Choroid plexus epithelial cell (primary cell): ENCODE measurements around the gene CCDC88C.
"Not testable (repeated sequence)": the region's sequence is repeated elsewhere in the genome, so short reads cannot be mapped to it uniquely, and the experiment has no call there.

ENCODE experiments used
- DNase-seq: peaks from one replicate; pipeline ENCODE4 v3.0.0-alpha.2; 2010; ENCODE audit warnings: low read depth
- H3K4me3 ChIP-seq: 2 replicates; pipeline ENCODE4 v1.5.1; 2011; ENCODE audit warnings: low read depth, mild to moderate bottlenecking, control low read depth, low read length, moderate library complexity
- TF ChIP-seq, protein P1 (sequence below): conservative IDR thresholded peaks from 2 replicates; pipeline ENCODE4 v1.5.1; 2011; ENCODE audit warnings: low read depth, mild to moderate bottlenecking, control low read depth, inconsistent platforms, low read length, moderate library complexity

The CCDC88C gene

DNA sequence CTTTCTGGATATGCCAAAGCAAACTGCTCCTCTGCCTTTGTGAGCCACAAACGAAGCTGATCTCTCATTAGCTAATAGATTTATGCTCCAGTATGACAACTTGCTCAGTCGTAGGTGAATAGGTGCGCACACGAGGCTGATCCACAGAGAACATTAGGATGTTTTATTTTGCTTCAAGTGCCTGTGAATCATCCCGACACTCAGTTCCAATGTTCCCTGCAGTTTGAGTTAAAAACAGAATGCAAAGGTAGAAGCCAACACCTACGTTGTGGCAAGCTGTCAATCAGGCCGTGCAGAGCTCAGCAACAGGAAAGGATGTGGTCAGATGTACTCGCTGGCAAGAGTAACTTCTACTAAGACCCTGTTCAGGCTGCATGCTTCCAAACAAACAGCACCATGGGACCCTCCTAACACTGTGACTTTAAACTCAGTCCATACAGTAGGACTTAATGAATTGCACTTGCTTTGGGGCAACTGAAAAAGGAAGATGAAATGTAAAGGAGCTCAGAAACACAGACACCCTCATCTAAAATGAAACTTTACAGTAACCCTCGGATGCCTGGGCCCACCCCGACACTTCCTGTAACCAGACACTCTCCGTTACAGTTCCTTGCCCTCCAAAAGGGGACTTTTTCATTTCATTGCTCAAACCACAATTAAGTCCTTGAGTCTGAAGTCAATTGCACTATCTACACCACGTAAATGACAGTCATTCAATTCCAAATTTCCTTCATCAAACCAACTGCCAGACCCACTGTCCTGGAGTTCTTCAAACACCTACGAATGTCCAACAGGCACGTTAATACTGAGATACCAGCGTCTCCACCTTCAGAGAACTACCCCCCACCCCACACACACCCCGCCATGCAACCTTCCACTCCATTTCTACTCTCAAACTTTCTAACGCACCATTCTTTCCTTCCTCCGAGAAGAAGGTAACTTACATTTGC is 1.6 kb downstream of the CCDC88C start:
- no peak for DNase-seq
- H3K4me3 ChIP-seq, result no peak overlapping the region
- TF ChIP-seq, protein P1, sequence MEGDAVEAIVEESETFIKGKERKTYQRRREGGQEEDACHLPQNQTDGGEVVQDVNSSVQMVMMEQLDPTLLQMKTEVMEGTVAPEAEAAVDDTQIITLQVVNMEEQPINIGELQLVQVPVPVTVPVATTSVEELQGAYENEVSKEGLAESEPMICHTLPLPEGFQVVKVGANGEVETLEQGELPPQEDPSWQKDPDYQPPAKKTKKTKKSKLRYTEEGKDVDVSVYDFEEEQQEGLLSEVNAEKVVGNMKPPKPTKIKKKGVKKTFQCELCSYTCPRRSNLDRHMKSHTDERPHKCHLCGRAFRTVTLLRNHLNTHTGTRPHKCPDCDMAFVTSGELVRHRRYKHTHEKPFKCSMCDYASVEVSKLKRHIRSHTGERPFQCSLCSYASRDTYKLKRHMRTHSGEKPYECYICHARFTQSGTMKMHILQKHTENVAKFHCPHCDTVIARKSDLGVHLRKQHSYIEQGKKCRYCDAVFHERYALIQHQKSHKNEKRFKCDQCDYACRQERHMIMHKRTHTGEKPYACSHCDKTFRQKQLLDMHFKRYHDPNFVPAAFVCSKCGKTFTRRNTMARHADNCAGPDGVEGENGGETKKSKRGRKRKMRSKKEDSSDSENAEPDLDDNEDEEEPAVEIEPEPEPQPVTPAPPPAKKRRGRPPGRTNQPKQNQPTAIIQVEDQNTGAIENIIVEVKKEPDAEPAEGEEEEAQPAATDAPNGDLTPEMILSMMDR, result no peak

DNA sequence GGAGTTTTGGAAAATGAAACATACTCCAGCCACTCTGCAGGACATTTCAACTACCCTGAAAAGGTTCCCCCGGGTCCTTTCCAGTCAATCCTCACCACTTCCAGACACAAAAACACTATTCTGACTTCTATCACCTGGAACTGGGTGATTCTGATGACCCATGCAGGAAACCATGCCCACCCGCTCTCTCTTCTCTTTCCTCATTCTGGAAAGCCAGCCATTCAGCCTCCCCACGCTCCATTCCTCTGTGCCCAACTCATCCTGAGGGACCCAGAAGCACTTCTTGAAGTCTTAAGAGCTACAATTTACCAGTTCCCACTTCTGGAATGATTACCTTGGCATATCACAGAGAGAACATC is 3.2 kb downstream of the CCDC88C start:
- no peak for DNase-seq
- no peak overlapping the region for H3K4me3 ChIP-seq
- TF ChIP-seq, protein P1, result no peak

DNA sequence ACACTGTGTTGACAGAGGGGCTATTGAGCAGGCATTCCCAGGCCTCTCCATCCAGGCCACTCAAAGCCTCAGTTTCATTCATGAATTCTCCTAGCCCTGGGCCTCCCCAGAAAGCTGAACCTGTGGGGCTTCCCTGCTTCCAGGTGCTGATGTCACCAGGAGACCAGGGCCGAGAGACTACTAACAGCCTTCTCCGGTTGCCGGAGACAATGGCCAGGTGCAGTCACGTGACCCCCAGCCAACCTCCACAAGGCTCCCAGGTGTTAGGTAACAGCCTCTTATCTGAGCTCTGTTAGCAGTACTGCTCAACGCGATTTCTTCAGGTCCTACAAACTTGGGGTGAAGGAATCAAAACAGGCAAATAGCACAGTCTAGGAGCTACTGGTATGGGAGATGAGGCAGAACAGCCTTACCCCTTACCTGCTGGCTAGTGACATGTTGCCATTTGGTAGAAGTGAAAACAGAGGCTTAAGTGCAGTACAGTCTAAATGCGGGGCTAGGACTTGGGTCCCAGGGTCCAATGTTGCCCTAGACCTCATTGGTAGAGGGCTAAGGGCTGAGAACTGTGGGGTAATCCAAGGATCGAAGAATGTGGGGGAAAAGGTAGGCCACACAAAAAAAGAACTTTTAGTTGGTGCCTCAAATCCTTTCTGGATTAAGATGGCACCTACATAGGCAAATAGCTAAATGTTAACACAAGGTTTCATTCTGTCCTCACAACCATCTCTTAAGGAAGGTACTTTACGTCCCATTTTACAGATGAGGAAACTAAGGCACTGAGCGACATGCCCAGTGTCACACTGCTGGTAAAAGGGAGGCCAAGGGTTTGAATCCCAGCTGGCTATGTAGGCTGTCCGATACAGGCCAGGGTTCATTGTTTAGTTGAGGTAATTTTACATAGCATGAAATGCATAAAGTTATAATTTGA is 3.8 kb downstream of the CCDC88C start:
- H3K4me3 ChIP-seq, result no peak overlapping the region
- TF ChIP-seq, protein P1, result no peak
- DNase-seq, result no peak

DNA sequence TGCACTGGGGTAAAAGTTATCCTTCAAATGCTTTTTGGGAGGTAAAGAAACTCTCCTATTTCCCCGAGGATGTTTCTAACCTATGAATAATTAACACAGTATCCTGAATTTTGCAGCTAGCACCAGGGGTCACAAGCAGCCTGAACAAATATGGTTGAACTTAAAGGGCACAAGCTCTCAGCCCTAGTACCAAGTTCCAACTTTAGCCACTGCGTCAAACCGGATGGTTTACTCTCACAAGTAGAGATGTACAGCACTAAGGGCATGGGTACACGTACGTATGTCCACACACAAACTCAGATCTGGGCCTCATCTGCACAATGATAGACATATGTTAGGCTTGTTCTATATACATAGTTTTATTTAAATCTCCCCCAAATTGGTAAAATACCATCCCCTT is 4.7 kb downstream of the CCDC88C start:
- no peak overlapping the region for H3K4me3 ChIP-seq
- TF ChIP-seq, protein P1, result no peak
- no peak for DNase-seq

DNA sequence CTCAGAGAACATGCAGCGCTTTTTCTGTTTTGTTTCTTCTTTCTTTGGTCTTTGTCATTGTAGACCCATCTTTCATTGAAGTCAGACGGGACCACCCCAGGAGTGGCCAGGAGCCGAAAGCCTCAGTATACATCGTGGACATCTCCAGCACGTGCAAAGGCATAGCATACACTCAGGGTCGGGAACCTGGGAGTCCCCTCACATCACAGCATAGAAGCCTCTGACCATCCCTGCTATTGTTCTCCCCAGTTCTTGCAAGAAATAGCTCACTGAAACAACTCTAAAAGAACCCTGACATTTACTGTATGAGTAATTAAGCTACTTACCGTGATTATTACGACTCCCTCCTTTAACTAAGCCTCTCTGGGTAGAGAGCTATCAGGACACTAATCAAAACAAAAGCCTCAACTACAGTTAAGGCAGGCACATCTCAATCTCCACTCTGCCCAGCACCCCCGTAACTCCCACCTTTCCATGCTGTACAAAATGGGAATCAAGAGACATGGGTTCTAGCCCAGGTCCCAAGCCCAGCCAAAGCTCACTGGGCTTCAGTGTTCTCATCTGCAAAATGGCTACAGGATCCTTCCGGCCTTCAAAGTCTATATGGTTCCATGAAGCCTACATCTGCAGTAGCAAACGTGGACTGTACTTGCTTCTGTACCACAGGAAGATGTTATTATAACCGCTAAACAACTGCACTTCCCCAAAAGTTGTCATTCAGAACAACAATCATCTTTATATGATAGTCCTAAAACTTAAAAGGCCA is 6.7 kb downstream of the CCDC88C start:
- DNase-seq, result no peak
- TF ChIP-seq, protein P1, result no peak
- no peak overlapping the region for H3K4me3 ChIP-seq

DNA sequence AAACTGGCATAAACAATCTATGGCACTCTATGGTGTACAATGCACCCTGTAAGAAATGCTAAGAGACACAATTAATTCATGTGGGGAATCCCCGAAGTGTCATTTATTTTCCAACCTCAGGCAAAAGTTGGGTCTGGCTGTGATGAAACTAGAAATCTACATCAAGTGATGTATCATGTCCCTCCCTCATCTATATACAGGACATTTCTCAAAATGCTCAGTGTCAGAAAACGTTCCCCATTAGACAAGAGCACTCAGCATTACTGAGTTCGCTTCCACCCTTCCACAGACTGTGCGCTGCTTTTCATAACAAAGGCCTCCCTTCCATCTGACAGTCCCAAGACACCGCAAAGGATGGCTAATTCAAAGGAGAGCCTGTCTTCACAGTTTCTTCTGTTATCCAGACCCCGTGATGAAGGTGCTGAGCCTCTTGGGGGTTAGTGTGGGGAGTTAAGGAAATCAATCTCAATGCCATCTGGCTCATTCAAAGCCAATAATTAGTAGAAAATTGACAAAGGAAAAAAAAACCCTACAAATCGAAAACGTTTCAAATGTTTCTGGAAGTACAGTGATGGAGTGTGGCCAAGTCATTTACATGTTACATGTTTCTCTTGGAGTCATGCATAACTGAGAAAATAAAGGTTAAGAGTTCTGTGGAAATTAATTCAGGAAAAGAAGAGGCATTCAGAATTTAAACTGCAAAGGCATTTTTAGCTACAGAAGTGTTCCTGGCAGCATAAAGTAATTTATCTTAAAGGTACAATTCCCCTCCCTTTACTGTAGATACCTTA is 7.5 kb downstream of the CCDC88C start:
- H3K4me3 ChIP-seq, result no peak overlapping the region
- no peak for DNase-seq

DNA sequence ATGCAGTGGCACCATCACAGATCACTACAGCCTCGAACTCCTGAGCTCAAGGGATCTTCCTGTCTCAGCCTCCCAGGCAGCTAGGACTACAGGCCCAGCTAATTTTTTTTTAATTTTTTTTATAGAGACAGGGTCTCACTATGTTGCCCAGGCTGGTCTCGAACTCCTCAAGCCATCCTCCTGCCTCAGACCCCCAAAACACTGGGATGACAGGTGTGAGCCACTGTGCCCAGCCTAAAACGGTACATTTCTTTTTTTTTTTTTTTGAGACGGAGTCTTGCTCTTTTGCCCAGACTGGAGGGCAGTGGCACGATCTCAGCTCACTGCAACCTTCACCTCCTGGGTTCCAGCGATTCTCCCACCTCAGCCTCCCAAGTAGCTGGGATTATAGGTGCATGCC is 8.4 kb downstream of the CCDC88C start:
- not testable (repeated sequence) for H3K4me3 ChIP-seq, DNase-seq

More for the DNA sequence above, 7.5 kb downstream of the CCDC88C start:
- TF ChIP-seq, protein P1, result no peak
